ENCODE results near the gene RIMS1.

DNA sequence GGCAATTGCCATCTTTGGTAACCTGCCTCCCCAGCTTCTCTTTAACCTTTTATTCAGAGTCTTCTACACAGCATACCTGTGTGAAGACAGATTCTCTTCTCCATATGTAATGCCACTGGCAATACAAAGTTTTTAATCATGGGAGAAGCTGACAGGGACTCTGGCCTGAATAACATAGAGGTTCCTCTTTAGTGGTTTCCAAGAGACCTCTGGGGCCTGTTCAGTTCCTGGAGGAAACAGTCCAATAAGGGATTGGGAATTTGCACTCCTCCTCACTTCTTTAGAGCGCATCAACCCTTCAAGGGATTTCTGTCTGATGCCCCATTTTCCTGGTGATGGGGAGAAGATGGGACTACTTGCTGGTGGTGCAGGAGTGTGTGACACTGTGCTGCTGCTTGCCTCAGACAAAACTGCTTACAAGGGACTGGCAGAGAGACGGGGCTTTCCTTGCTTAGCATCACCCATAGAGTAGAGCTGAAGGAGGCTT, 1.4 kb downstream of the RIMS1 start:
- no peak for TF ChIP-seq POLR2A (IDR thresholded peaks at IDR 0.05)
- TF ChIP-seq, protein P1, sequence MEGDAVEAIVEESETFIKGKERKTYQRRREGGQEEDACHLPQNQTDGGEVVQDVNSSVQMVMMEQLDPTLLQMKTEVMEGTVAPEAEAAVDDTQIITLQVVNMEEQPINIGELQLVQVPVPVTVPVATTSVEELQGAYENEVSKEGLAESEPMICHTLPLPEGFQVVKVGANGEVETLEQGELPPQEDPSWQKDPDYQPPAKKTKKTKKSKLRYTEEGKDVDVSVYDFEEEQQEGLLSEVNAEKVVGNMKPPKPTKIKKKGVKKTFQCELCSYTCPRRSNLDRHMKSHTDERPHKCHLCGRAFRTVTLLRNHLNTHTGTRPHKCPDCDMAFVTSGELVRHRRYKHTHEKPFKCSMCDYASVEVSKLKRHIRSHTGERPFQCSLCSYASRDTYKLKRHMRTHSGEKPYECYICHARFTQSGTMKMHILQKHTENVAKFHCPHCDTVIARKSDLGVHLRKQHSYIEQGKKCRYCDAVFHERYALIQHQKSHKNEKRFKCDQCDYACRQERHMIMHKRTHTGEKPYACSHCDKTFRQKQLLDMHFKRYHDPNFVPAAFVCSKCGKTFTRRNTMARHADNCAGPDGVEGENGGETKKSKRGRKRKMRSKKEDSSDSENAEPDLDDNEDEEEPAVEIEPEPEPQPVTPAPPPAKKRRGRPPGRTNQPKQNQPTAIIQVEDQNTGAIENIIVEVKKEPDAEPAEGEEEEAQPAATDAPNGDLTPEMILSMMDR (IDR thresholded peaks at IDR 0.05): no peak
